ENCODE results near the gene ATP5MC3.

GRCh38 chr2:175151791-175152190, 29.7 kb downstream of the ATP5MC3 start:
- no peak for TF ChIP-seq CTCF (conservative IDR thresholded peaks at IDR 0.05; ENCODE audit: low read depth in 2 of 2)
- no peak for TF ChIP-seq JUNB (IDR thresholded peaks at IDR 0.05; ENCODE audit: unreplicated experiment)
- TF ChIP-seq EZH2 (IDR thresholded peaks at IDR 0.05; ENCODE audit: low read depth, unreplicated experiment), result no peak
- TF ChIP-seq POLR2AphosphoS5 (IDR thresholded peaks at IDR 0.05; ENCODE audit: low read depth), result no peak
- no peak for TF ChIP-seq REST (IDR thresholded peaks at IDR 0.05; ENCODE audit: unreplicated experiment)

All from GM23338 (cell line).